IMR-90 (cell line): ENCODE results near the gene CCN5. TPM values are rescaled to one million over a fixed set of nuclear protein-coding genes. Genes with fewer than 3 reads are reported as not detected.

Experiments
- ATAC-seq: fragments of 200-7000 bp; cut with Tn5 transposase; 2 replicates; pipeline ENCODE4 v1.9.1; 2020; ENCODE audit warnings: low read depth, mild to moderate bottlenecking, moderate library complexity
- BruUV-seq: library from RNA; stranded (reverse); fragments of 400-500 nt; replicated peaks from 2 replicates; lab custom pipeline; 2021; lab: Mats Ljungman, UMichigan
- CTCF ChIA-PET: fragments of 300-600 bp; formaldehyde crosslinking; extraction: SDS; loops from one replicate; lab custom pipeline; 2021; ENCODE audit warnings: antibody characterized with exemption; lab: Yijun Ruan, JAX
- POLR2A ChIA-PET: fragments of 300-600 bp; sonication (Branson Sonifier 250); formaldehyde crosslinking; loops from one replicate; lab custom pipeline; 2022; ENCODE audit warnings: antibody characterized with exemption; ENCODE audit not compliant: unreplicated experiment; lab: Charles Lee
- DNase-seq: peaks from one replicate; pipeline ENCODE4 v3.0.0; 2013
- H2AFZ ChIP-seq: replicated peaks from 2 replicates; pipeline ENCODE3; 2013; ENCODE audit warnings: low read length, mild to moderate bottlenecking; ENCODE audit not compliant: poor library complexity
- H2AK5ac ChIP-seq: 2 replicates; pipeline ENCODE4 v1.6.1; 2013; ENCODE audit warnings: low read depth, low read length, inconsistent platforms
- H2AK9ac ChIP-seq: replicated peaks from 2 replicates; pipeline ENCODE3; 2013; ENCODE audit warnings: mild to moderate bottlenecking, low read depth, low read length, moderate library complexity; ENCODE audit not compliant: poor library complexity
- H2BK120ac ChIP-seq: 2 replicates; pipeline ENCODE4 v1.6.1; 2013; ENCODE audit warnings: low read depth, low read length, inconsistent platforms
- H2BK15ac ChIP-seq: 3 replicates; pipeline ENCODE4 v1.6.1; 2013; ENCODE audit warnings: low read depth, low read length, inconsistent platforms
- H2BK20ac ChIP-seq: 2 replicates; pipeline ENCODE4 v1.6.1; 2013; ENCODE audit warnings: low read depth, mild to moderate bottlenecking, inconsistent platforms, low read length, moderate library complexity
- H2BK5ac ChIP-seq: 2 replicates; pipeline ENCODE4 v1.6.1; 2013; ENCODE audit warnings: mild to moderate bottlenecking, low read depth, low read length, inconsistent platforms; ENCODE audit not compliant: poor library complexity, severe bottlenecking
- H3K14ac ChIP-seq: replicated peaks from 2 replicates; pipeline ENCODE4 v1.6.1; 2013; ENCODE audit warnings: low read depth, low read length, inconsistent platforms
- H3K18ac ChIP-seq: 2 replicates; pipeline ENCODE4 v1.6.1; 2013; ENCODE audit warnings: low read depth, low read length, control low read depth
- H3K23ac ChIP-seq: 2 replicates; pipeline ENCODE4 v1.6.1; 2013; ENCODE audit warnings: low read depth, low read length, inconsistent platforms
- H3K27ac ChIP-seq: 2 replicates; pipeline ENCODE4 v1.5.1; 2013; ENCODE audit warnings: mild to moderate bottlenecking, control low read depth, low read length; ENCODE audit not compliant: insufficient read depth
- H3K27me3 ChIP-seq: 2 replicates; pipeline ENCODE4 v1.6.1; 2013; ENCODE audit warnings: low read length; ENCODE audit not compliant: control insufficient read depth, insufficient read depth
- H3K36me3 ChIP-seq: 2 replicates; pipeline ENCODE4 v1.6.1; 2013; ENCODE audit warnings: low read length, mixed read lengths; ENCODE audit not compliant: control insufficient read depth, insufficient read depth
- H3K4ac ChIP-seq: 2 replicates; pipeline ENCODE4 v1.6.1; 2013; ENCODE audit warnings: low read depth, low read length, inconsistent platforms
- H3K4me1 ChIP-seq: 2 replicates; pipeline ENCODE4 v1.6.1; 2013; ENCODE audit warnings: low read length, mixed read lengths; ENCODE audit not compliant: control insufficient read depth, insufficient read depth
- H3K4me2 ChIP-seq: 2 replicates; pipeline ENCODE4 v1.6.1; 2013; ENCODE audit warnings: low read depth, mild to moderate bottlenecking, control low read depth, low read length, moderate library complexity
- H3K4me3 ChIP-seq: 2 replicates; pipeline ENCODE4 v1.5.1; 2013; ENCODE audit warnings: low read depth, mild to moderate bottlenecking, control low read depth, low read length, moderate library complexity; ENCODE audit not compliant: insufficient read depth
- H3K56ac ChIP-seq: 2 replicates; pipeline ENCODE4 v1.6.1; 2013; ENCODE audit warnings: low read length, inconsistent platforms; ENCODE audit not compliant: insufficient read depth; ENCODE audit errors: extremely low read depth
- H3K79me1 ChIP-seq, 2 experiments: 2 replicates each; pipeline ENCODE4 v1.6.1; 2013; ENCODE audit warnings: low read length in 2 of 2, inconsistent platforms in 1 of 2, low read depth in 1 of 2
- H3K9ac ChIP-seq: 2 replicates; pipeline ENCODE4 v1.6.1; 2013; ENCODE audit warnings: low read depth, low read length, control low read depth
- H3K9me1 ChIP-seq: 2 replicates; pipeline ENCODE4 v1.6.1; 2013; ENCODE audit warnings: low read length, inconsistent platforms; ENCODE audit not compliant: insufficient read depth
- H3K9me3 ChIP-seq: 2 replicates; pipeline ENCODE4 v1.6.1; 2013; ENCODE audit warnings: low read length; ENCODE audit not compliant: control insufficient read depth, insufficient read depth
- H4K20me1 ChIP-seq: 2 replicates; pipeline ENCODE4 v1.6.1; 2013; ENCODE audit warnings: low read length, inconsistent platforms; ENCODE audit not compliant: insufficient read depth
- H4K5ac ChIP-seq: 2 replicates; pipeline ENCODE4 v1.6.1; 2013; ENCODE audit warnings: mild to moderate bottlenecking, low read depth, low read length, control low read depth
- H4K8ac ChIP-seq, 2 experiments: 2 replicates each; pipeline ENCODE4 v1.6.1; 2013; ENCODE audit warnings: low read depth in 2 of 2, low read length in 2 of 2, control low read depth in 1 of 2, inconsistent platforms in 1 of 2
- H4K91ac ChIP-seq: 2 replicates; pipeline ENCODE4 v1.6.1; 2013; ENCODE audit warnings: low read depth, low read length, inconsistent platforms; ENCODE audit not compliant: insufficient read depth
- FOS ChIP-seq: fragments of 150-350 bp; IDR thresholded peaks from 2 replicates; pipeline ENCODE4 v1.6.1; 2016; ENCODE audit warnings: low read depth, low read length
- POLR2A ChIP-seq: IDR thresholded peaks from 2 replicates; pipeline ENCODE4 v1.6.1; 2012; ENCODE audit warnings: mild to moderate bottlenecking, low read depth, low read length
- WGBS, 2 experiments: methylation state at CpG; one replicate each; pipeline versions ENCODE4 v1.1.5 to v1.1.7; 2013; ENCODE audit warnings: missing lambda C conversion rate in 2 of 2; ENCODE audit not compliant: insufficient read length in 1 of 2; ENCODE audit errors: extremely low coverage in 2 of 2; 5-methylcytosine and 5-hydroxymethylcytosine counted together
- dilution Hi-C: fragments of 300-500 bp; cut with HindIII; formaldehyde crosslinking; loops from one replicate; pipeline ENCODE4 v1.14.3; 2018; ENCODE audit warnings: low sequenced_read_pairs; ENCODE audit not compliant: unreplicated experiment
- in situ Hi-C: fragments of 300-500 bp; cut with MboI; formaldehyde crosslinking; loops from 3 replicates; pipeline ENCODE4 v1.14.3; 2019; ENCODE audit warnings: low sequenced_read_pairs, inconsistent platforms, mixed read lengths
- intact Hi-C: fragments of 100-400 bp; cut with micrococcal nuclease; formaldehyde crosslinking; loops from 2 replicates; pipeline ENCODE4 v1.10.0; 2022
- polyA plus RNA-seq, 3 experiments: library from polyadenylated mRNA; depleted of rRNA; stranded (reverse); fragments of >200 nt; gene quantifications; 2 replicates each; pipeline ENCODE4 v1.2.3, GENCODE V29; 2012; ENCODE audit warnings: low replicate concordance in 1 of 3
- total RNA-seq: library from RNA; depleted of rRNA; stranded (reverse); fragments of >200 nt; gene quantifications from 2 replicates; pipeline ENCODE4 v1.2.3, GENCODE V29; 2012
- TF ChIP-seq, protein P1 (sequence below): fragments of 150-350 bp; IDR thresholded peaks from 2 replicates; pipeline ENCODE4 v1.6.1; 2017; ENCODE audit warnings: mild to moderate bottlenecking, antibody characterized with exemption, low read length, low read depth

CCN5 gene
- total and polyA plus RNA-seq, 2 of the 4 experiments (the other 2 are of a cell fraction) = not detected

DNA sequence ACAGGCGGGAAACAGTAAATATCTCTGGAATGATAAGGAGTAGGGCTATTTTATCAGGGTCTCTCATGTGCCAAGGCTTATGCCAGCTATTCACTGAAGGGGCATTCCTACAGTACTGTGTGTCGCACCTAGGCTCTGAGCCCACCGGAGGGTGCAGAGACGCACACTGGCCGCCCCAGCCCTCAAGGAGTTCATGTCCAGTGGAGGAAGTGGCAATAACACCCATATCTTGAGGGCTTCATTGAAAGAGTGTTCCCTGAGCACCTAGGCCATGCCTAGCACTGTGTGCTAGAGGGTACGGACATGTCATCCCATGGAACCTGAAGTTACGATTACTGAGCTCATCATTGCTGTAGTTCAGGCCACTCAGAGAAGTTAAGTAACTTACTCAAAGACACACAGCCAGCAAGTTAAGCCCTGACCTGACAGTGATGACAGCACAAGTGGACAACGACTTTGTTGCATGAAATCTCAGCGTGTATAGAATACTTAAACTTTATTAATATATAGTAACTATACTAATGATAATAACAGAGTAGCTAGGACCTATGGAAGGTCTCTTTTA lies 8.7 kb downstream of the CCN5 start:
- no peak overlapping the region for H2AK9ac ChIP-seq
- H3K36me3 ChIP-seq = no peaks in the 10 kb centered on the region
- no peaks in the 10 kb centered on the region; the same call in 1 of the 2 replicates for H3K27me3 ChIP-seq
- H3K14ac ChIP-seq = no peak overlapping the region
- WGBS, 2 experiments = 100% methylated on average over 1 of the region's 9 CpGs; no CpG with 5 or more reads in 1 of the 2 experiments
- peaks cover 9% of the 10 kb centered on the region for H3K4me1 ChIP-seq
- no peak overlapping the region; the same call in 1 of the 2 replicates for H3K4ac ChIP-seq
- no peak overlapping the region for H3K4me3 ChIP-seq
- dilution Hi-C loops (no loop called here), in situ Hi-C loops (no loop called here), intact Hi-C loops (no loop called here)
- no peaks in the 10 kb centered on the region; the same call in 1 of the 2 replicates for H4K20me1 ChIP-seq
- BruUV-seq = no TSS peak
- no peak for TF ChIP-seq FOS
- TF ChIP-seq, protein P1, sequence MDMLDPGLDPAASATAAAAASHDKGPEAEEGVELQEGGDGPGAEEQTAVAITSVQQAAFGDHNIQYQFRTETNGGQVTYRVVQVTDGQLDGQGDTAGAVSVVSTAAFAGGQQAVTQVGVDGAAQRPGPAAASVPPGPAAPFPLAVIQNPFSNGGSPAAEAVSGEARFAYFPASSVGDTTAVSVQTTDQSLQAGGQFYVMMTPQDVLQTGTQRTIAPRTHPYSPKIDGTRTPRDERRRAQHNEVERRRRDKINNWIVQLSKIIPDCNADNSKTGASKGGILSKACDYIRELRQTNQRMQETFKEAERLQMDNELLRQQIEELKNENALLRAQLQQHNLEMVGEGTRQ = no peak
- TF ChIP-seq POLR2A = no peak
- H3K56ac ChIP-seq = no peak overlapping the region
- H2BK20ac ChIP-seq = no peak overlapping the region
- ATAC-seq = no peak
- H3K79me1 ChIP-seq = no peaks in the 10 kb centered on the region
- no peak overlapping the region; the same call in 1 of the 2 replicates for H4K91ac ChIP-seq
- peak overlapping the region; percentile 8; the same call in 1 of the 3 replicates for H2BK15ac ChIP-seq
- no peak overlapping the region for H3K4me2 ChIP-seq
- ChIA-PET POLR2A (no interaction called here), CTCF (no interaction called here)
- no peaks in the 10 kb centered on the region for H3K9me3 ChIP-seq
- H2BK5ac ChIP-seq = no peak overlapping the region
- H3K9me1 ChIP-seq = peaks cover 5% of the 10 kb centered on the region; the same call in 1 of the 2 replicates
- H3K9ac ChIP-seq = no peak overlapping the region
- no peak overlapping the region; the same call in 1 of the 2 replicates for H4K5ac ChIP-seq
- H3K23ac ChIP-seq = no peak overlapping the region
- peak overlapping the region; percentile 81; the same call in 1 of the 2 replicates for H2AK5ac ChIP-seq
- H2AFZ ChIP-seq = no peak overlapping the region
- no peak overlapping the region for H3K18ac ChIP-seq
- H3K27ac ChIP-seq = no peak overlapping the region
- H4K8ac ChIP-seq = no peak overlapping the region
- DNase-seq = no peak
- H2BK120ac ChIP-seq = no peak overlapping the region
